COLO829 (cell line): ENCODE measurements around the gene CFDP1.
"Not testable (repeated sequence)": the region's sequence is repeated elsewhere in the genome, so short reads cannot be mapped to it uniquely, and the experiment has no call there.

Experiments
- DNase-seq: peaks from one replicate; pipeline ENCODE4 v3.0.0; 2012; ENCODE audit warnings: low spot score

Gene CFDP1

DNA sequence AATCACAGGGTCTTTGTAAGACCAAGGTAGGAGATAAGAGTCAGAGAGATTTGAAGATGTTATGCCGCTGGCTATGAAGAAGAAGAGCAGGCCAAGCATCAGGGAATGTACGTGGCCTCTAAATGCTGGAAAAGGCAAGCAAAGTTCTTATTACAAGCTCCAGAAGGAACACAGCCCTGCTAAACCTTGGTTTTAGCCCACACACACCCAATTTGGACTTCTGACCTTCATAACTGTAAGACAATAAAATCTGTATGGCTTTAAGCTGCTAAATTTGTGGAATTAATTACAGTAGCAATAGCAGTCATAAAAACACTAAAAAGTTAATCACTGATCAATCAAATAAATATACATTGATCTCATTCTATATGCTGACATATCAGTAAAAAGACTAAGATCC is 25.1 kb upstream of the CFDP1 start:
- DNase-seq: no peak

DNA sequence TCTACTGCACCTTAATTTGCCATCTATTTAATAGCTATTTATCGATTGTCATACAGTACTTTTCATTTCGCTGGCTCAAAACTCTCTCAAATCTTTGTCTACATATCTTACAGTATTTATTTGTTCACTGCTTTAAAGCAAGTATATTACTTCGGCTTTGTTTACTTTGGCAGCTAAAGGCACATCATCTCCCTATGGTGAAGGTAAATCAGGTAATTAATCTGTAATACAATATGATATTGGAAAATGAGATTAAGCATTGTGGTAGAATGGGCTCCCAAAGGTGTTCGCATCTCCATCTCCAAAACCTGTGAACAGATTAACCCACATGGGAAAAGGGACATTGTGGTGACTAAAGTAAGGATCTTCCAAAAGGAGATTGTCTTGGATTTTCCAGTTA is 24.7 kb upstream of the CFDP1 start:
- no peak for DNase-seq

DNA sequence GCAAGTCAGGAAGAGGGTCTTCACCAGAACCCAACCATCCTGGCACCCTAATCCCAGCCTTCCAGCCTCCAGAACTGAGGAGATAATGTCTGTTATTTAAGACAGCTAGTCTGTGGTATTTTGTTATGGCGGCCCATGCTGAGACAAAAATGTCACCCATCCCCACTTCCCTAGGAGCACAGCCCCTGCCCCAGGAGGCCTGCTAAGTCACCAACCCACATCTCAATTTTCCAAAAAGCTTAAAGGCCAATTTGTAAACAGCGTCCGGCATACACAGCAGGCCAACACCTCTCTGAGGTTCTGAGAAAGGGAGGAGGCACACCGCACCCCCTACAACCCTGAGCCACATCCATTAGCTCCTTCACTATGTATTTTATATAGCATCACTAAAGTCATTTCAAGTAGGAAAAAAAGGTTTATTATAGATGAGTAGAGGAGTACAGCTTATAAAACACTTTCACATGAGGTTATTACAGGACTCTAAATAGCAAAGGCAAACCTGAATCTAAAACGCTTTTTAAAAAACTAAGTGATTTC is 24.2 kb upstream of the CFDP1 start:
- DNase-seq: no peak

DNA sequence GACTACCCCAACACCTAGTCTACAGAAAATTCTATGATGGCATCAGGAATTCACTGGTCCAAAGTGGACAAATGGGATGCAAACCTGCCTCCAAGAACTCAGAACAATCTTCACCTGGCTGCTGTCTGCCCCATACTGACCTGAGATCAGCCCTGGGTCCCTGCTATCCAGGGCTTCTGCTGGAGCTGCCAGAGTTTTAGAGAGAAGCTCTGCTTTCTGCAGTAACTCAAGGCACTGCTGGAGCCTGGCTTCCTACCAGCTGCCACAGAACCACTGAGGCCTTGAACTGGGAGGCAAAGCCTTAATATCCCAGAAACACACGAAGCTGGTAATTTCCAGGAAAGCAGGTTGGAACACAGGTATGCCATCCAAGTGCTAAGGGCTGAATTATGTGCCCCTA is 23.7 kb upstream of the CFDP1 start:
- DNase-seq: no peak

DNA sequence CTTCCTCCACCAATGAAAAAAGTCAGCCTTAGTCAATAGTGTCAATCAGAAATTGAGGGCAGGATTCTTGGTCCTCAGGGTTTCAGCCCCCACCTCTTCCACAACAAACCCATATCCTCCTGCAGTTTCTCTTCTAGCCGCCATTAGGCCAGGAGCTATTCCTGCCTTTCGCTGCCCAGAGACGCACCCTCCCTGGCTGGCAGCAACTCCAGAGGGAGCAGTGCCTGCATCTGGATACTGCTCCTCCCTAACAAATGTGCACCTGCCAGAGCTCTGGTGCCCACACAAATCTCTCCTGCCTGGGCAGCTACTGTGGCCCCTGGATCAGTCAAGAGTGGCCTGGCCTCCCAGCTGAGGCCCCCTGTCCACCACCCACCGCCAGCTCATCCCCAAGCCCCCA is 23.2 kb upstream of the CFDP1 start:
- DNase-seq: not testable (repeated sequence)

DNA sequence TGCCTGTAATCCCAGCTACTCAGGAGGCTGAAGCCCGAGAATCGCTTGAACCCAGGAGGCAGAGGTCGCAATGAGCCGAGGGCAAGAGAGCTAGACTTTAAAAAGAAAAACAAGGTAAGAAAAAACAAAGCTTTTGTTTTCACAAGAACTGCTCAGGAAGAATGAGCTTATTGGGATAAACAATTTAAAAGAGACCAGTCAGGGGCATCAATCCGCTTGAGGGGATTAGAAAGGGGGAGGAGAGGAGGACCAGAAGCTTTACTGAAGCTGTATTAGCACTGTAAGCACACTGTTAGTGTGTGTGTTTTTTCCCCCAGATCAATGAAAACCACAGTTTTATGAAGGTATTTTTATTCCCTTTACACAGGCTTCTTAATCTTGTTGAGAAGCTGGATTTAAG is 22.4 kb upstream of the CFDP1 start:
- no peak for DNase-seq

DNA sequence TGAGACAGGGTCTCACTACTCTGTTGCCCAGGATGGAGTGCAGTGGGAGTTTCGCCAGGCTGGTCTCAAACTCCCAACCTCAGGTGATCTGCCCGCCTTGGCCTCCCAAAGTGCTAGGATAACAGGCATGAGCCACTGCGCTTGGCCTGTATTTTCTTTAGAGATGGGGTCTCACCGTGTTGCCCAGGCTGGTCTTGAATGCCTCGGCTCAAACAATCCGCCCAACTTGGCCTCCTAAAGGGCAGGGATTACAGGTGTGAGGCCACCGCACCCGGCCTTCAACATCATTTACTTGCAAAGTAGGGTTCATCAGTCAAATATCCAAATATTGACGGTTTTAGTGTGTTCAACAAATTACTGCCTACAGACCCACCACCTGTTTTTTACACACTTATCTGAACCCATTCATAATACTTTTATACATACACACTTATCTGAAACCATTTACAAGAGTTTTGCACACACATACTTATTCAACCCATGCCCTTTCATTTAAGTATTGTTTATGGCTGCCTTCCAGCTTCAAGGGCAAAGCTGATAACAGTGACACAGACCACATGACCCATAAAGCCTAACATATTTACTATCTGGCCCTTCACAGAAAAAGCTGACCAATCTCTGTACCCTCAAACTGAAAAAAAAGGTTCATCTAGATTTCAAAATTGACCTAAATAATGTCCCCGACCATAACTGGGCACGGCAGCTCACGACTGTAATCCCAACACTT is 19.3 kb upstream of the CFDP1 start:
- no peak for DNase-seq

DNA sequence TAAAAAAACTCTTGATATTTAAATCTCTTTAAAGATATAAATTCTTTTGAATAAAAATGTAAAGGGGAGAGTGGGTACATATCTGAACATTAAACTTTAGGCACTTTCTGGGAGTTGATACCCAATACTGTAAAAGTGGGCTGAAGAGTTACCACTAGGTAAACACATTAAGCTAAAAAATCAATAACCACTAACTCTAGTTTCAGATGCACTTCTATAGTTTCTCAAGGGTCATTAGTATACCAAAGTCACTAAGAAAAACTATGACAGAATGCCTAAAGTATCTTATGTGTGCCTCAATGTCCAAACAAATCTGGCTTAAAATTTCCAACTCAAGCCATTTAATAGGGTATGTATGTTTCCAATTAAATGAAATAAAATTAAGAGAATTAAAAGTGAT is 13.1 kb upstream of the CFDP1 start:
- no peak for DNase-seq

DNA sequence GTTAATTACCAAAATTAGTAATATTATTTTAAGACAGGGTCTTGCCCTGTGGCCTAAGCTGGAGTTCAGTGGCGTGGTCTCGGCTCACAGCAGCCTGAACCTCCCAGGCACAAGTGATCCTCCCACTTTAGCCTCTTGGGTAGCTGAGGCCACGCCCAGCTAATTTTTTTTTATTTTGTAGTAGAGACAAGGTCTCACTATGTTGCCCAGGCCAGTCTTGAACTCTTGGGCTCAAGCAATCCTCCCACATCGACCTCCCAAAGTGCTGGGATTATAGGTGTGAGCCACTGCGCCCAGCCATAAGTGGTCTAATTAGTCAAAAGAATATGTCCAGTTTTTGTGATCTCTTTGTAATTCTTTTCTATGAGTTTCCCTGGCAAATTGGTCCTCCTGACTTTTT is 12.0 kb upstream of the CFDP1 start:
- DNase-seq: no peak

DNA sequence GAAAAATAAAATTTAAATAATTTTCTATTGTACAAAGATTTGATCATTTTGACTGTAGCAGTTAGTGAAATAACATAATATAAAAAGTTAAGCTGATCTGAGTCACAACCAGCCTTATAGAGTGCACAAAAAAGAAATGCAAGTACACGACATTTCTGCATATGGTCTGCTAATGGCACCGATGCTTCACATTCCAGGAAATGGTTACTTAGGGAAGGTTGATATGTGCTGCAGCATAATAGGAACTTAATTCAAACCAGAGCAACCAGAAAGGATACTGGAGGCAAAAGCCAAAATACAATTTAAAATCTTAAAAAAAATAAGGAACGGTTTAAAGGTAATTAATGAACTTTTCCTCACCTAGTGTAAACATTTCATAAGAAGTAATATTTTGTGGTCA is 10.0 kb upstream of the CFDP1 start:
- no peak for DNase-seq

DNA sequence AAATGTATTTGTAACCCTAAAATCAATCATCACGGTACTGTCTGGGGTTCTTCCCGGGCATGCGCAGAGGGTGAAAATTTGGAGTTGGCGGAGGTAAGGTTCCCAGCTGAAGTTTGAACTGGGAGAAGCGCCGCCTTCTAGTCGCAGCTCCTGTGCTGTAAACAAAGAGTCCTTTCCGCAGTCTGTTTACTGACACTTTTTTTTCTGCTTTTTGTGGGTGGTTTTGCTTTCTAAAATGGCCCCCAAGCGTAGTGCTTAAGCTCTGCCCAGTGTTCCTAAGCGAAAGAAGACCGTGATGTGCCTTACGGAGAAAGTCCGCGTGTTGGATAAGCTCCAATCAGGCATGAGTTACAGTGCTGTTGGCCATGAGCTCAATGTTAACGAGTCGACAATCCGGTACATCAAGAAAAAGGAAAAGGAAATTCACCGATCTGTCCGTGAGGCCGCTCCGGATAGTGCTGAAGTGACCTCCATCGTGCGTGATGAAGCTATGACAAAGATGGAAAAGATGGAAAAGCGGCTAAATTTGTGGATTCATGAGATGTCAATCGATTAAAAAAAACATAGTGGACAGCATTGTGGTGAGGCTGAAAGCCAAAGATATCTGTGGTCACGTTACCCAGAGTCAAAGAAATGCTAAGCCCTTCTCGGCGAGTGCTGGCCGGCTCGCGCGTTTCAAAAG is 570 bp upstream of the CFDP1 start:
- peak; percentile 80 for DNase-seq

DNA sequence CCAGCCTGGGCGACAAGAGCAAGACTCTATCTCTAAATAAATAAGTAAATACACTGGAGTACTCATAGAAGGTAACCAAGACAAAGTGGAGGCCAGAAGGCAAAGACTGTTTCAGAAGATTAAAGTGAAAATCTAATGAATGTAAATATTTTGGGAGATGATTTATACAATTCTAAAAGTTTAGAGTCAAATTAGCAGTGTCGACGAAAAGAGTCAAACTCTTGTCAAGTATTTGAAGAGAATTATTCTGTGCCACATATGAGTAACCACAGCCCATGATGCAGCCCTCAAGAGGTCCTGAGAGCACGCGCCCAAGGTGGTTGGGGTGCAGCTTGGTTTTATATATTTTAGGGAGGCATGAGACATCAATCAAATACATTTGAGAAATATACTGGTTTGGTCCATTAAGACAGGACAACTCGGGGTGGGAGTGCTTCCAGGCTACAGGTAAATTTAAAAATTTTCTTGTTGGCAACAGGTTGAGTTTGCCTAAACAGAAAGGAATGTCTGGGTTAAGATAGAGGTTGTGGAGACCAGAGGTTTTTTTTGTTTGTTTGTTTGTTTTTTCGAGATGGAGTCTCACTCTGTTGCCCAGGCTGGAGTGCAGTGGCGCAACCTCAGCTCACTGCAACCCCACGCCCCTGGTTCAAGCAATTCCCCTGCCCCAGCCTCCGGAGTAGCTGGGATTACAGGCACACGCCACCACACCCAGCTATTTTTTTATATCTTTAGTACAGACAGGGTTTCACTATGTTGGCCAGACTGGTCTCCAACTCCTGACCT is 3.5 kb downstream of the CFDP1 start:
- no peak for DNase-seq

DNA sequence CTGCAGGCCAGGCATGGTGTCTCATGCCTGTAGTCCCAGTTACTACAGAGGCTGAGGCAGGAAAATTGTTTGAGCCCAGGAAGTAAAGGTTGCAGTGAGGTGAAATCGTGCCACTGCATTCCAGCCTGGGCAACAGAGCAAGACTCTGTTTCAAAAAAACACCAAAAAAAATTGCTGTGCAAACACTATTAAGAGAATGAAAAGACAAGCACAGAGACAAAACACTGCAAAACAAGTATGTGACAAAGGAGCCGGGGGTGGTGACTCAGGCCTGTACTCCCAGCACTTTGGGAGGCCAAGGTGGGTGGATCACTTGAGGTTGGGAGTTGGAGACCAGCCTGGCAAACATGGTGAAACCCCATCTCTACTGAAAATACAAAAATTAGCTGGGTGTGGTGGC is 6.8 kb downstream of the CFDP1 start:
- not testable (repeated sequence) for DNase-seq

DNA sequence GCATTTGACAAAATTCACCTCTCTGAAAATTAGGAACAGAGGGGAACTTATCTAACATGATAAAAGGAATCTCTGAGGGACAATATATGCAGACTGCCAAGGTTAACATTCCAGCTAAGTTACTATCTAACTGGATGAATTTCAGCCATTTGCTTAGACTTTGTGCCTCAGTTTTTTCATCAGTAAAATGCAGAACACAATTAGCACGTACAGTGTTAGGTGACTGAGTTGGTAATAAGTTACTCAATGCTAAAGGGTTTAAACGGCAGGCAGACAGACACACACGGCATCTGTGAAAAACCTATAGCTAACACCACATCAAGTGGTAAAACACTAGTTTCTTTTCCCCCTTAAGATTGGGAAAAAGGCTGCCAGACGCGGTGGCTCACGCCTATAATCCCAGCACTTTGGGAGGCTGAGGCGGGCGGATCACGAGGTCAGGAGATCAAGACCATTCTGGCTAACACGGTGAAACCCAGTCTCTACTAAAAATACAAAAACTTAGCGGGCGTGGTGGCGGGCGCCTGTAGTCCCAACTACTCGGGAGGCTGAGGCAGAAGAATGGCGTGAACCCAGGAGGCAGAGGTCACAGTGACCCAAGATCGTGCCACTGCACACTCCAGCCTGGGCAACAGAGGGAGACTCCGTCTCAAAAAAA is 9.1 kb downstream of the CFDP1 start:
- DNase-seq: not testable (repeated sequence)

DNA sequence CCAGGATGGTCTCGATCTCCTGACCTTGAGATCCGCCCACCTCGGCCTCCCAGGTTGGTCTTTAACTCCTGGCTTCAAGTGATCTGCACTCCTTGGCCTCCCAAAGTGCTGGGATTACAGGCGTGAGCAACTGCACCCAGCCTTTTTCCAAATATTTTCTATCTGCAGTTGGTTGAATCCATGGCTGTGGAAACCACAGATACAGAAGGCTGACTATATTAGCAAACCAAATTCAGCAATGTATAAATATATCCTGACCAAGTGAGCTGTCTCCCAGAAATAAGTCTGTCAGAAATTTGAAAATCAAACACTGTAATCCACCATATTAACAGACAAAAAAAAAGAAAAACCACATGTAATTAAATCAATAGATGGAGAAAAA is 9.6 kb downstream of the CFDP1 start:
- DNase-seq: no peak

DNA sequence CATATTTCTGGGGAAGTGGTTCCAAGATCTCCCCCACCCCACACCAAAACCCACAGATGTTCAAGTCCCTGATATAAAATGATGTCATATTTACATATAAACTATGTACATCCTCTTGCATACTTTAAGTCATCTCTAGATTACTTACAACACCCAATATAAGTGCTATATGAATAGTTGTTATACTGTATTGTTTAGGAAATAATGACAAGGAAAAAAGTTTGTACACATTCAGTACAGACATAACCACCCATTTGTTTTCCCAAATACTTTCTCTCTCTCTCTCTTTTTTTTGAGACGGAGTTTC is 11.5 kb downstream of the CFDP1 start:
- no peak for DNase-seq

DNA sequence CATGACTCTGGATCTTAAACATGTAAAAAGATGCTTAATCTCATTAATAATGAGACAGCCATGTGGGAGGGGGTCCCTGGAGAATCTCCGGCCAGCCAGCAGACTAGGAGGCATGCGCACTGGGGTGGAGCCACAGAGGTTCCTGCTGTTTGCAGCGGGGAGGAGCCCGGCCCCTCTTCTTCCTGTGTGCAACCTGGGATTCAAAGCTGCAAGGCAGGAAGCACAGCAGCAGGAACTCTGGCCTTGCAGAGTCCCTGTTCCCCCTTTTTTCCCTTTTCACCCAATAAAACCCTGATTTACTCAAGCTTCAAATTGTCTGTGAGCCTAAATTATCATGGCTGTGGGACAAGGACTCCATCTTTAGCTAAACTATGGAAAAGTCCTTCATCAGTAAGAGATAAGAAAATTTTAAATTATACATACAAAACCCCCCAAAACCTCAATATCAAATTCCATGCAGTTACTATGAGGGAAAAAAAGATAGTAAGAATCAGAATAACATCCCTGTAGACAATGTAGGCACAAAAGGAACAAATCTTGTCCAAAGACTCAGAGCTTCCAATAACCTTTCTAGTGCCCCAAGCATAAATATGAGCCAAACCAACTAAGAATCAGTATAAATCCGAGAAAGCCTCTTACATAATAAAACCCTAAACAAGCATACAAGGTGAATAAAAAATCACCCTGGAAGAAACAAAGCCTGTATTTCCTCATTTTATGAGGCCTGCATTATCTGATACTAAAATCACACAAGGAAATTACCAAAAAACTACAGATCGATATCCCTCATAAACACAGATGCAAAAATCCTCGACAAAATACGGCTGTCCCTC is 12.1 kb downstream of the CFDP1 start:
- peak; percentile 20 for DNase-seq

DNA sequence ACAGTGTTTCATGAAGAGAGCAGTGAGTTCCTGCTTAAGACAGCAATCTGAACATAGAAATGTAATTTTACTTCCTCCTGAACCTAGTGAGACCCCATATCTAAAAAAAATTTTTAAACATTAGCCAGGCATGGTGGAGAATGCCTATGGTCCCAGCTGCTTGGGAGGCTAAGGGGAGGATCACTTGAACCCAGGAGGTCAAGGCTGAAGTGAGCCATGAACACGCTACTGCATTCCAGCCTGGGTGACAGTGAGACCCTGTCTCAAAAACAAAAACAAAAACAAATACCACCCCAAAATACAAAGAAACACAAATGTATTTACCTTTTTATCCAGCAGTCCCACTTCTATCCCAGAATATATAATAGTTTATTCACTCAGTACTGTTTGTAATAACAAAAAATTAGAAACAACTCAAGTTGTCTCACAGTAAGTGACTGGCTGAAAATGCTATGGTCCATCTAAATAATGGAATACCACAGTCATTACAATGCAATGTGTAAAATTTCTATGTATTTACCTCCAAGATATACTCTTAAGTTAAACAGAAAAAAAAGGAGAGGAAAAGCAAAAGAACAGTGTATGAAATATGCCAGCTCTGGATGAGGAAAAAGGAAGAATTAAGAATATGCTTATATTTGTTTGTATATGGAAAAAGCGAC is 16.3 kb downstream of the CFDP1 start:
- DNase-seq: no peak

DNA sequence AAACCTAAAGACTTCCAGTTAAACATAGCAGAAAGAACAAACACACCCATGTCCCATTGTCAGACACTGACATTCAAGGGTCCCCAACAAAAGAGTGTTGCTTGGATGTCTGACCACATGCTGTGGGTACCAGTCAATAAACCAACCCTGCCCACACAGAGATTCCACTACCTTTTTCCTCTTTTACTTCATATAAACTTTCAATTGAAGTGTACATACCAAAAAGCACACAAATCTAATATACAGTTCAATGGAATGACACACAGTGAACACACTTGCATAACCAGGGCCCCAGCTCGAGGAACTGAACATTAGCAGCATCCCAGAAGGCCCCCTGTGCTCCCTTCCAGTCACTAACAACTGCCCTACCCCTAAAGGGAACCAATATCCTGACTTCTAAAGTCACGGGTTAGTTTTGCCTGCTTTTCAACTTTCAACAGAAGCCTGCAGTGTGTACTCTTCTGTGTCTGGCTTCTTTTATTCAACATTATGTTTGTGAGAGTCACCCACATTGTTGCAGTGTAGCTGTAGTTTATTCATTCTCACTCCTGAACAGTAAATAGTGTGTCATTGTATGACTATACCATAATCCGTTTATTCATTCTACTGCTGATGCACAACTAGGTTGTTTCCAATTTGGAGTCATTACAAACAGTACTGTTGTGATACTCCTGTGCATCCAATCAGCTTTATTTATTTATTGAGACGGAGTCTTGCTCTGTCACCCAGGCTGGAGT is 18.0 kb downstream of the CFDP1 start:
- DNase-seq: no peak

DNA sequence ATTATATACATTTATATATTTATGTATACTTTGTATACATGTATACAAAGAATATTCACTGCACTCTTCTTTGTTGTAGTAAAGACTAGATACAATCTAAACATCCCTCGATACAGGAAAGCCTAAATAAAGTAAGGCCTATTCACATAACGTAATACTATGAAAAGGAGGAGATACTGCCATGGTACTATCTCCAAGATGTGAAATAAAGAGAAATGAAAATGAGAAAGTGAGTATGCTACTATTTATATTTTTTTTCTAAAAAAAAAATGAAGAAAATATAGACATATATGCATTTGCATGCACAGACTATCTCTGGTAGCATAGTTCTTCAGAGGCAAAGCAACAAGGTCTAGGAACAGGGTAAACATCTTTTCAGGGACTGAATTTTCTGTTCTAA is 19.4 kb downstream of the CFDP1 start:
- no peak for DNase-seq
